H9 (cell line): Measurements from ENCODE around the gene GOLGA7B. TPM values are rescaled to one million over a fixed set of nuclear protein-coding genes. Genes with fewer than 3 reads are reported as not detected.

Source experiments
- DNase-seq: peaks from one replicate; pipeline ENCODE4 v3.0.0-alpha.2; 2017
- H2AFZ ChIP-seq: one replicate; pipeline ENCODE4 v1.6.1; 2013; ENCODE audit warnings: mild to moderate bottlenecking, low read length, control low read depth, moderate library complexity
- H2AK5ac ChIP-seq: 2 replicates; pipeline ENCODE4 v1.6.1; 2013; ENCODE audit warnings: low read length, control low read depth, mixed read lengths; ENCODE audit not compliant: insufficient read length
- H2BK120ac ChIP-seq: one replicate; pipeline ENCODE4 v1.6.1; 2013; ENCODE audit warnings: low read depth, mild to moderate bottlenecking, low read length, control low read depth, inconsistent platforms; ENCODE audit not compliant: poor library complexity, severe bottlenecking
- H2BK12ac ChIP-seq: 2 replicates; pipeline ENCODE4 v1.6.1; 2013; ENCODE audit warnings: low read length, control low read depth, mixed read lengths, low read depth; ENCODE audit not compliant: insufficient read length
- H2BK15ac ChIP-seq: 2 replicates; pipeline ENCODE4 v1.6.1; 2013; ENCODE audit warnings: low read depth, low read length, control low read depth
- H2BK20ac ChIP-seq: one replicate; pipeline ENCODE4 v1.6.1; 2013; ENCODE audit warnings: low read depth, mild to moderate bottlenecking, low read length, control low read depth, inconsistent platforms; ENCODE audit not compliant: poor library complexity, severe bottlenecking
- H2BK5ac ChIP-seq: 2 replicates; pipeline ENCODE4 v1.6.1; 2013; ENCODE audit warnings: low read length, control low read depth, mixed read lengths; ENCODE audit not compliant: insufficient read length
- H3K14ac ChIP-seq: 2 replicates; pipeline ENCODE4 v1.6.1; 2013; ENCODE audit warnings: low read length, control low read depth; ENCODE audit not compliant: insufficient read depth
- H3K18ac ChIP-seq: 2 replicates; pipeline ENCODE4 v1.6.1; 2013; ENCODE audit warnings: low read depth, mild to moderate bottlenecking, mixed read lengths, low read length, control low read depth; ENCODE audit not compliant: insufficient read length
- H3K23ac ChIP-seq: 2 replicates; pipeline ENCODE4 v1.6.1; 2013; ENCODE audit warnings: low read length, control low read depth, mixed read lengths, low read depth; ENCODE audit not compliant: insufficient read length
- H3K23me2 ChIP-seq: 2 replicates; pipeline ENCODE4 v1.6.1; 2013; ENCODE audit warnings: low read depth, mild to moderate bottlenecking, mixed read lengths, low read length, control low read depth; ENCODE audit not compliant: insufficient read length, poor library complexity, severe bottlenecking
- H3K27ac ChIP-seq: 2 replicates; pipeline ENCODE4 v1.5.1; 2013; ENCODE audit warnings: low read length, control low read depth, mixed read lengths, low read depth; ENCODE audit not compliant: insufficient read length
- H3K27me3 ChIP-seq: 2 replicates; pipeline ENCODE4 v1.6.1; 2013; ENCODE audit warnings: low read length, control low read depth, inconsistent platforms; ENCODE audit not compliant: insufficient read depth
- H3K4ac ChIP-seq: 2 replicates; pipeline ENCODE4 v1.6.1; 2013; ENCODE audit warnings: low read depth, mild to moderate bottlenecking, control low read depth, inconsistent platforms, low read length, moderate library complexity
- H3K4me1 ChIP-seq: 2 replicates; pipeline ENCODE4 v1.6.1; 2013; ENCODE audit warnings: low read length, control low read depth, inconsistent platforms; ENCODE audit not compliant: insufficient read depth
- H3K4me2 ChIP-seq: 2 replicates; pipeline ENCODE4 v1.6.1; 2013; ENCODE audit warnings: low read length, control low read depth, mixed read lengths; ENCODE audit not compliant: insufficient read length, insufficient read depth
- H3K56ac ChIP-seq: 2 replicates; pipeline ENCODE4 v1.6.1; 2013; ENCODE audit warnings: low read depth, mild to moderate bottlenecking, mixed read lengths, low read length, control low read depth; ENCODE audit not compliant: insufficient read length
- H3K79me1 ChIP-seq: 2 replicates; pipeline ENCODE4 v1.6.1; 2013; ENCODE audit warnings: low read depth, mild to moderate bottlenecking, moderate library complexity, low read length, control low read depth, inconsistent platforms; ENCODE audit not compliant: insufficient read depth, poor library complexity, severe bottlenecking
- H3K79me2 ChIP-seq: 2 replicates; pipeline ENCODE4 v1.6.1; 2013; ENCODE audit warnings: low read length, control low read depth, inconsistent platforms; ENCODE audit not compliant: insufficient read depth
- H3K9ac ChIP-seq: 2 replicates; pipeline ENCODE4 v1.6.1; 2013; ENCODE audit warnings: low read length, control low read depth, mixed read lengths; ENCODE audit not compliant: insufficient read length; ENCODE audit errors: extremely low read depth
- H3K9me3 ChIP-seq: one replicate; pipeline ENCODE4 v1.6.1; 2013; ENCODE audit warnings: low read depth, low read length, inconsistent platforms; ENCODE audit not compliant: control insufficient read depth
- H3T11ph ChIP-seq: one replicate; pipeline ENCODE4 v1.6.1; 2013; ENCODE audit warnings: mild to moderate bottlenecking, low read length, control low read depth, inconsistent platforms
- H4K20me1 ChIP-seq: one replicate; pipeline ENCODE4 v1.6.1; 2013; ENCODE audit not compliant: control insufficient read depth, insufficient read length, insufficient read depth
- H4K5ac ChIP-seq: 2 replicates; pipeline ENCODE4 v1.6.1; 2013; ENCODE audit warnings: low read depth, mild to moderate bottlenecking, mixed read lengths, low read length, control low read depth; ENCODE audit not compliant: insufficient read length
- H4K8ac ChIP-seq: replicated peaks from 2 replicates; pipeline ENCODE4 v1.6.1; 2013; ENCODE audit warnings: low read length, control low read depth, mixed read lengths, low read depth; ENCODE audit not compliant: insufficient read length
- H4K91ac ChIP-seq: 2 replicates; pipeline ENCODE4 v1.6.1; 2013; ENCODE audit warnings: low read depth, mild to moderate bottlenecking, moderate library complexity, mixed read lengths, low read length, control low read depth; ENCODE audit not compliant: insufficient read length
- H3K27ac Mint-ChIP-seq, 3 experiments: 2 replicates in 2 of 3; 3 replicates in 1 of 3; pipeline ENCODE4 v1.8.0; 2020 to 2021; ENCODE audit warnings: mixed read lengths in 3 of 3, mild to moderate bottlenecking in 1 of 3, moderate library complexity in 1 of 3
- H3K27me3 Mint-ChIP-seq: 2 replicates; pipeline ENCODE4 v1.8.0; 2021; ENCODE audit warnings: low read depth, mild to moderate bottlenecking, moderate library complexity, mixed read lengths
- H3K36me3 Mint-ChIP-seq, 3 experiments: 2 replicates in 2 of 3; 3 replicates in 1 of 3; pipeline ENCODE4 v1.8.0; 2020 to 2021; ENCODE audit warnings: low read depth in 3 of 3, mixed read lengths in 3 of 3; ENCODE audit not compliant: insufficient read depth in 1 of 3
- H3K4me1 Mint-ChIP-seq, 2 experiments: 2 replicates each; pipeline ENCODE4 v1.8.0; 2020; ENCODE audit warnings: mixed read lengths in 2 of 2
- H3K4me3 Mint-ChIP-seq, 2 experiments: 2 replicates in 1 of 2; 3 replicates in 1 of 2; pipeline ENCODE4 v1.8.0; 2020 to 2021; ENCODE audit warnings: mild to moderate bottlenecking in 2 of 2, mixed read lengths in 2 of 2, moderate library complexity in 1 of 2
- H3K9me3 Mint-ChIP-seq, 2 experiments: 2 replicates in 1 of 2; 3 replicates in 1 of 2; pipeline ENCODE4 v1.8.0; 2020; ENCODE audit warnings: mild to moderate bottlenecking in 2 of 2, mixed read lengths in 2 of 2, moderate library complexity in 1 of 2
- WGBS: extraction: QIAGEN DNeasy Blood & Tissue Kit; methylation state at CpG from one replicate; pipeline ENCODE4 v1.1.7; 2013; ENCODE audit warnings: missing lambda C conversion rate, low lambda C conversion rate, mixed read lengths; ENCODE audit not compliant: insufficient read length; ENCODE audit errors: extremely low coverage; 5-methylcytosine and 5-hydroxymethylcytosine counted together
- total RNA-seq: library from RNA; stranded (reverse); gene quantifications from 2 replicates; pipeline ENCODE4 v1.2.1, GENCODE V29; 2021
- TF ChIP-seq, protein P1 (sequence below): fragments of 200-600 bp; sonication (generic); conservative IDR thresholded peaks from 3 replicates; pipeline ENCODE4 v1.8.0; 2021; ENCODE audit warnings: antibody characterized with exemption, mild to moderate bottlenecking

Gene GOLGA7B
- total RNA-seq, 1 experiment from 2014 or later: 0.04 TPM

DNA sequence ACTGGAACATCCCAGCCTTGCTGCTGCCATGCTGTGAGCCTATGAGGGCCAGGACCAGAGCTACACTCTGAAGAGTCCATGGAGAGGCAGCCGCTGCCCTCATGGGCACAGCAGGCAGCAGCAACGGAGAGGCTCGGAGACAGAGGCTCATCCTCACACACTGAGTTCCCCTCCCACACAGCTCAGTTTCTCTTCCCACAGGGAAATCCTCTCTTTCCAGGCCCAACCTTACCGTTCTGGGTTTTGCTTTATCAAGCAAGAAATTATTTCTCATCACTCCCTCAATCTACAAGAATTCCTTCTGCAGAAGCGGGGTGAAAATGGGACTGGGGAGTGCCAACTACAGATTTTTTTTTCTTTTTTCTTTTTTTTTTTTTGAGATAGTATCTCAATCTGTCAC lies 36.6 kb downstream of the GOLGA7B start:
- TF ChIP-seq, protein P1, sequence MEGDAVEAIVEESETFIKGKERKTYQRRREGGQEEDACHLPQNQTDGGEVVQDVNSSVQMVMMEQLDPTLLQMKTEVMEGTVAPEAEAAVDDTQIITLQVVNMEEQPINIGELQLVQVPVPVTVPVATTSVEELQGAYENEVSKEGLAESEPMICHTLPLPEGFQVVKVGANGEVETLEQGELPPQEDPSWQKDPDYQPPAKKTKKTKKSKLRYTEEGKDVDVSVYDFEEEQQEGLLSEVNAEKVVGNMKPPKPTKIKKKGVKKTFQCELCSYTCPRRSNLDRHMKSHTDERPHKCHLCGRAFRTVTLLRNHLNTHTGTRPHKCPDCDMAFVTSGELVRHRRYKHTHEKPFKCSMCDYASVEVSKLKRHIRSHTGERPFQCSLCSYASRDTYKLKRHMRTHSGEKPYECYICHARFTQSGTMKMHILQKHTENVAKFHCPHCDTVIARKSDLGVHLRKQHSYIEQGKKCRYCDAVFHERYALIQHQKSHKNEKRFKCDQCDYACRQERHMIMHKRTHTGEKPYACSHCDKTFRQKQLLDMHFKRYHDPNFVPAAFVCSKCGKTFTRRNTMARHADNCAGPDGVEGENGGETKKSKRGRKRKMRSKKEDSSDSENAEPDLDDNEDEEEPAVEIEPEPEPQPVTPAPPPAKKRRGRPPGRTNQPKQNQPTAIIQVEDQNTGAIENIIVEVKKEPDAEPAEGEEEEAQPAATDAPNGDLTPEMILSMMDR: no peak
- no peak overlapping the region for H3K18ac ChIP-seq
- peaks cover 2% of the 10 kb centered on the region; the same call in 1 of the 2 replicates for H3K4me1 ChIP-seq
- WGBS: no CpG with 5 or more reads among the region's 5 CpGs
- no peaks in the 10 kb centered on the region for H3K79me2 ChIP-seq
- Mint-ChIP-seq H3K4me3 (no peak overlapping the region), H3K9me3 (no peaks in the 10 kb centered on the region), H3K4me1 (peaks cover 27 to 40% of the 10 kb centered on the region in 2 experiments), H3K27me3 (no peaks in the 10 kb centered on the region; the same call in none of the 2 replicates), H3K27ac (peak overlapping the region in 2 of 3 experiments; percentile 34 to 58; a peak in 2 of 7 replicates), H3K36me3 (no peaks in the 10 kb centered on the region)
- H2BK5ac ChIP-seq: no peak overlapping the region
- no peak overlapping the region for H2BK20ac ChIP-seq
- no peak overlapping the region for H4K91ac ChIP-seq
- H2BK120ac ChIP-seq: no peak overlapping the region
- H2BK15ac ChIP-seq: no peak overlapping the region
- no peaks in the 10 kb centered on the region for H3K79me1 ChIP-seq
- no peak overlapping the region; the same call in 1 of the 2 replicates for H3K14ac ChIP-seq
- no peak overlapping the region for H3K4ac ChIP-seq
- no peak overlapping the region for H3K9ac ChIP-seq
- H3K23ac ChIP-seq: no peak overlapping the region
- H2BK12ac ChIP-seq: no peak overlapping the region
- H3T11ph ChIP-seq: no peak overlapping the region
- H3K56ac ChIP-seq: no peak overlapping the region
- H3K9me3 ChIP-seq: no peaks in the 10 kb centered on the region
- H4K5ac ChIP-seq: no peak overlapping the region
- H3K23me2 ChIP-seq: no peaks in the 10 kb centered on the region
- no peak overlapping the region for H3K27ac ChIP-seq
- no peaks in the 10 kb centered on the region for H3K27me3 ChIP-seq
- no peak overlapping the region for H4K8ac ChIP-seq
- H4K20me1 ChIP-seq: no peaks in the 10 kb centered on the region
- DNase-seq: no peak
- H2AFZ ChIP-seq: no peak overlapping the region
- H2AK5ac ChIP-seq: no peak overlapping the region
- no peak overlapping the region for H3K4me2 ChIP-seq
